ENCODE data around the gene MYO5B. TPM values are rescaled to one million over a fixed set of nuclear protein-coding genes. Genes with fewer than 3 reads are reported as not detected.

MYO5B gene
- total and polyA plus RNA-seq, 2 of the 4 experiments (the other 2 are of a cell fraction), result 0.24 to 0.54 TPM

DNA sequence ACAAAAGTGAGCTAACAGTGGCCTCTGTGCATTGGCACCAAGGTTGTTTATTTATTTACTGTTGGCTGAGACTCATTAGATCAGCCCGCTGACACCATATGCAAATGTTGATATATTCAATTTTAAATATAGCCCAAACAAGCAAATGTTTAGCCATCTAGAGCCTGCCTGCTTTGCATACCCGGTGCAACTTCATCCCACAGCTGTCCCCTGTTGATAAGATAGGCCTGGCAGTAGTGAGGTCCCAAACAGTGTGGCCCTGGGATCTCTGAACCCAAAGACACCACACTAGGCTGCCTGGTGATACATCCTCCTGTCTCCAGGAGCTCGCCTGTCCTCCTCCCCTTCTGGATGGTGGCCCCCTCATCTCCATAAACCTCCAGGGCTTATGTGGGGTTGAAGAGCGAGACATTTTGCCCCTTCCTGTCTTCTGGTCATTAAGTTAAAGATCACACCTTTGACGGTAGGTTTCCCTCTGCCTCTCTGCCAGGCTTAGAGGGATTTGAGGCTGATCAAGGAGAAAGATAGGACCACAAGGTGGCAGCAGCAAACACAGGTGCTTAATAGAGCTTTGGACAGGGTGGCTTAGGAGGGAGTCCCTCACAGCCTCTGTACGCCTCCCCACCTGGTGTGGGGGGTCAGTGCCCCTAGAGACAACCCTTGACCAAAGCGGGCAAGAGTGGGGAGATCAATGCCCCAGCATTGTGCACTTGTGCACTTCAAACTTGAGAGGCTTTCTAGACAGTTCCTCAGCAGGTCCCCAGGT is 23.7 kb upstream of the MYO5B start:
- intact Hi-C loops (cut with micrococcal nuclease) (loop anchor here (2.0 to 5.0 kb wide), 2 partner anchors 139 to 210 kb away; no protein-coding TSS in a partner anchor), in situ Hi-C loops (cut with MboI; ENCODE audit: low sequenced_read_pairs) (no loop called here), dilution Hi-C loops (cut with HindIII; ENCODE audit: low sequenced_read_pairs, unreplicated experiment) (no loop called here)
- Histone ChIP-seq H4K20me1 (ENCODE audit: insufficient read depth, low read length) (no peaks in the 10 kb centered on the region), H3K18ac (ENCODE audit: low read depth, low read length) (no peak overlapping the region), H2AK5ac (ENCODE audit: low read depth, low read length) (no peak overlapping the region), H4K8ac (ENCODE audit: low read depth in 2 of 2, low read length in 2 of 2) (no peak overlapping the region), H3K4me3 (ENCODE audit: insufficient read depth, low read depth, low read length) (no peak overlapping the region), H3K27me3 (ENCODE audit: control insufficient read depth, insufficient read depth, low read length) (0 out of 2 replicates have a peak, but pooled peaks cover 2% of the 10 kb centered on the region), H4K5ac (ENCODE audit: low read depth, low read length) (no peak overlapping the region), H3K27ac (ENCODE audit: insufficient read depth, low read length) (no peak overlapping the region), H2BK15ac (ENCODE audit: low read depth, low read length) (no peak overlapping the region), H2BK120ac (ENCODE audit: low read depth, low read length) (no peak overlapping the region), H3K9me3 (ENCODE audit: control insufficient read depth, insufficient read depth, low read length) (no peaks in the 10 kb centered on the region), H3K4ac (ENCODE audit: low read depth, low read length) (no peak overlapping the region), H3K4me2 (ENCODE audit: low read depth, low read length) (no peak overlapping the region), H3K36me3 (ENCODE audit: control insufficient read depth, insufficient read depth, low read length) (no peaks in the 10 kb centered on the region), H2BK20ac (ENCODE audit: low read depth, low read length) (no peak overlapping the region), H2AFZ (replicated peaks; ENCODE audit: low read length, poor library complexity) (no peak overlapping the region), H3K9ac (ENCODE audit: low read depth, low read length) (no peak overlapping the region), H2AK9ac (replicated peaks; ENCODE audit: low read depth, low read length, poor library complexity) (no peak overlapping the region), H3K23ac (ENCODE audit: low read depth, low read length) (no peak overlapping the region), H3K56ac (ENCODE audit: extremely low read depth, insufficient read depth, low read length) (no peak overlapping the region), H3K4me1 (ENCODE audit: control insufficient read depth, insufficient read depth, low read length) (no peaks in the 10 kb centered on the region), H2BK5ac (ENCODE audit: low read depth, low read length, poor library complexity, severe bottlenecking) (no peak overlapping the region), H3K14ac (replicated peaks; ENCODE audit: low read depth, low read length) (no peak overlapping the region), H3K9me1 (ENCODE audit: insufficient read depth, low read length) (no peaks in the 10 kb centered on the region), H3K79me1 (ENCODE audit: low read depth in 1 of 2, low read length in 2 of 2) (no peaks in the 10 kb centered on the region), H4K91ac (ENCODE audit: insufficient read depth, low read depth, low read length) (no peak overlapping the region)
- CTCF ChIA-PET, result interaction anchor here (0.7 kb wide), 2 partner anchors 138 to 139 kb away, joined by 4 to 5 read pairs; no protein-coding TSS in a partner anchor
- WGBS, 2 experiments (ENCODE audit: extremely low coverage in 2 of 2, insufficient read length in 1 of 2), result no CpG with 5 or more reads among the region's 7 CpGs
- POLR2A ChIA-PET (ENCODE audit: unreplicated experiment), result no interaction called here
- DNase-seq (peak; percentile 14), ATAC-seq (ENCODE audit: low read depth) (peak; percentile 29; the same call in 1 of the 2 replicates)
- no TSS peak for BruUV-seq (replicated peaks)
- peak; percentile 28; the same call in 1 of the 2 replicates for TF ChIP-seq RAD21 (IDR thresholded peaks at IDR 0.05; ENCODE audit: low read length)
- TF ChIP-seq MAFK (IDR thresholded peaks at IDR 0.05; ENCODE audit: low read depth, low read length), result no peak
- no peak for TF ChIP-seq FOS (IDR thresholded peaks at IDR 0.05; ENCODE audit: low read depth, low read length)
- TF ChIP-seq SMC3 (IDR thresholded peaks at IDR 0.05; ENCODE audit: low read depth, low read length), result peak; percentile 27; the same call in 1 of the 2 replicates
- no peak for TF ChIP-seq POLR2A (IDR thresholded peaks at IDR 0.05; ENCODE audit: low read depth, low read length)
- TF ChIP-seq BHLHE40 (IDR thresholded peaks at IDR 0.05; ENCODE audit: low read depth, low read length), result no peak
- TF ChIP-seq RFX5 (IDR thresholded peaks at IDR 0.05; ENCODE audit: low read depth, low read length), result no peak
- TF ChIP-seq, protein P1, sequence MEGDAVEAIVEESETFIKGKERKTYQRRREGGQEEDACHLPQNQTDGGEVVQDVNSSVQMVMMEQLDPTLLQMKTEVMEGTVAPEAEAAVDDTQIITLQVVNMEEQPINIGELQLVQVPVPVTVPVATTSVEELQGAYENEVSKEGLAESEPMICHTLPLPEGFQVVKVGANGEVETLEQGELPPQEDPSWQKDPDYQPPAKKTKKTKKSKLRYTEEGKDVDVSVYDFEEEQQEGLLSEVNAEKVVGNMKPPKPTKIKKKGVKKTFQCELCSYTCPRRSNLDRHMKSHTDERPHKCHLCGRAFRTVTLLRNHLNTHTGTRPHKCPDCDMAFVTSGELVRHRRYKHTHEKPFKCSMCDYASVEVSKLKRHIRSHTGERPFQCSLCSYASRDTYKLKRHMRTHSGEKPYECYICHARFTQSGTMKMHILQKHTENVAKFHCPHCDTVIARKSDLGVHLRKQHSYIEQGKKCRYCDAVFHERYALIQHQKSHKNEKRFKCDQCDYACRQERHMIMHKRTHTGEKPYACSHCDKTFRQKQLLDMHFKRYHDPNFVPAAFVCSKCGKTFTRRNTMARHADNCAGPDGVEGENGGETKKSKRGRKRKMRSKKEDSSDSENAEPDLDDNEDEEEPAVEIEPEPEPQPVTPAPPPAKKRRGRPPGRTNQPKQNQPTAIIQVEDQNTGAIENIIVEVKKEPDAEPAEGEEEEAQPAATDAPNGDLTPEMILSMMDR (conservative IDR thresholded peaks at IDR 0.05; ENCODE audit: low read depth, low read length), result peak; percentile 21; the same call in 1 of the 2 replicates

Data from IMR-90 (cell line).